Raji (cell line): Measurements from ENCODE around the gene NDUFB1.

Experiments used
- POLR2A ChIP-seq: IDR thresholded peaks from 2 replicates; pipeline ENCODE4 v1.6.1; 2011; ENCODE audit warnings: low read depth, low read length, control low read depth; ENCODE audit not compliant: insufficient read depth

Gene NDUFB1

DNA sequence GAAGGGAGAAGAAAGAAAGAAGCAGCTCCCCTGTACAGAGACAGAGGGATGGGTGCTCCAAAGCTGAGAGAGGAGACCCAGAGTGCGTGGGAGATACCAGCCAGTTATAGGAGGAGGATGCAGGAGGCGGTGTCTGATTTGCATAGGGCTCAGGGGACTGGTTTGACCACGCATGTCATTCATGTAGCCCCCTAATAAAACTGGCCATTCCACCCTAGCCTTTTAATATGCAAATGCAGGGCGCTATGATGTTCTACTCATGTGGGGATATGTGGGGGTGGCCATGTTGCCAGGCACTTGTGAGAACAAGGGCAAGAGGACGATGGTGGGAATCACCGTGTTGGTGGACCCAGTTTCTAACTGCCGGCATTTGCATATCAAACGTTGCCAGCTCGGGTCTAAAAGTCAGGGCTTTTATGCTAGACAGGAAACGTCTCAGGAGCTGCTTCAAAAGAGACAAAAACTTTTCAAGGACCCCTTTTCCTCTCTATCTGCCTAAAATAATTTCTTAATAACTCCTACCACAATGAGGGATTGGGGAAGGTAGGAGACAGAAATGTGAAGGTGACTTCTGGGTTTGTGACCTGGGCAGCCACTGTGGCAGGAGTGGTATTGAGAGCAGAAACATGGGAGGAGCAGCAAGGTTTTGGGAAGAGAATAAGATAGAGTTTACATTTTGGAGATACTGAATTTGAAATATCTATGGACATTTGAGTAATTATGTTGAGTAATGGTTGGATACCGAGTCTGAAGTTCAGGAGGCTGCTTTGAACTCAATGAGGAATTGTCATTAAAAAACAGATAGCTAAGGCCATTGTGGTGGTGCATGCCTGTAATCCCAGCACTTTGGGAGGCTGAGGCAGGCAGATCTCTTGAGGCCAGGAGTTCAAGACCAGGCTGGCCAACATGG, 12.9 kb downstream of the NDUFB1 start:
- peak; percentile 70 for TF ChIP-seq POLR2A

GRCh38 chr14:92106143-92106926, 15.2 kb downstream of the NDUFB1 start, which contains the start of gene ATXN3:
TSS of gene ATXN3 (minus strand) at chr14:92106582. CDS start at chr14:92106552, 30 bp downstream.
- TF ChIP-seq POLR2A, result peak; percentile 76

GRCh38 chr14:92105893-92106142, 15.7 kb downstream of the NDUFB1 start:
- no peak for TF ChIP-seq POLR2A

DNA sequence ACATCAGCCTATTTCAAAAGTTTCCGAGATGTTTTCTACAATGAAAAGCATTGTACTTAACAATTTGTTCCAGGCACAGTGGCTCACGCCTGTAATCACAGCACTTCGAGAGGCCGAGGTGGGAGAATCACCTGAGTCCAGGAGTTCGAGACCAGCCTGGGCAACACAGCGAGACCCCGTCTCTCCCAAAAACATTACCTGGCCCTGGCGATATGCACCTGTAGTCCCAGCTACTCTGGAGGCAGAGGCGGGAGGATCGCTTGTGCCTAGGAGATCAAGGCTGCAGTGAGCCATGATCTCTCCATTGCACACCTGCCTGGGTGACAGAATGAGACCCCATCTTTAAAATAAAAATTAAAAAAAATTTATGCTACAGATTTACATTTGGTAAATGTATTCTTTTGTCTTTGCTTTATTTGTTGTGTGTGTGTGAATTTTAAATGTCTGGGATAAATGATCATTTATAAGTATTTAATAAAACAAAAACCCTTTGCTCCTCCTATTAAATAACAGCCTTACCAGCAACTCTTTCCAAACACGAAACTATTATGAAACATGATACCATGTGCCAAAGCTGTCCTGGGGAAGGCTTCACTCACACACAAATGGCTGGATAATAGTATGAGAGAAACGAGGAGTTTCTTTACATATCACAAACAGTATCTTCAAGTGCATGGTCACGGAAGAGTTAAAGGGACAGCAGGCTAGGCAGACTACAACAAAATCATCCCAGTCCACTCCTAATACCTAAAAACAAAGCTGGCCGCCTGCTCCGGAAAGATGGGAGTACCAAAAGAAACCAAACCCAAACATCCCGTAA, 16.2 kb downstream of the NDUFB1 start:
- no peak for TF ChIP-seq POLR2A

- no peak for TF ChIP-seq POLR2A
These were observed 18.0 kb downstream of the NDUFB1 start for GRCh38 chr14:92103363-92103989.

- TF ChIP-seq POLR2A, result no peak
These were observed 21.7 kb downstream of the NDUFB1 start for GRCh38 chr14:92099802-92100201.

- TF ChIP-seq POLR2A, result no peak
These were observed 28.2 kb downstream of the NDUFB1 start for GRCh38 chr14:92093320-92093719.

DNA sequence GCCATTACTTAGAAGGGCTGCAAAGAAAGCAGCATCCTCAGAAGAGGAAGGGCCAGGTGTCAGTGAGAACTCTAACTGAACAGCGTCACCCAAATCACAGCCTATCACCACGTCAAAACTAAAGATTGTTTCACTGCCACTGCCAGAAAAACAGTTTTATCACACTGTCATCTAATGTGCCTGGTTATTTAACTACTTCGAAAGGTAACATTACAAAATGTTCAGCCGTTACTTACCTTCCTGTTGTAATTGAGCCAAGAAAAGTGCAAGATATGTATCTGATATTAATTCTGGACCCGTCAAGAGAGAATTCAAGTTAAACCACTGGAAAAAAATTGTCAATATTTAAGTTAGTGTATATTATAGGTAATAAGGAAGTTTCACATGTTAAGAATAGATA, 33.0 kb downstream of the NDUFB1 start:
- TF ChIP-seq POLR2A, result no peak

DNA sequence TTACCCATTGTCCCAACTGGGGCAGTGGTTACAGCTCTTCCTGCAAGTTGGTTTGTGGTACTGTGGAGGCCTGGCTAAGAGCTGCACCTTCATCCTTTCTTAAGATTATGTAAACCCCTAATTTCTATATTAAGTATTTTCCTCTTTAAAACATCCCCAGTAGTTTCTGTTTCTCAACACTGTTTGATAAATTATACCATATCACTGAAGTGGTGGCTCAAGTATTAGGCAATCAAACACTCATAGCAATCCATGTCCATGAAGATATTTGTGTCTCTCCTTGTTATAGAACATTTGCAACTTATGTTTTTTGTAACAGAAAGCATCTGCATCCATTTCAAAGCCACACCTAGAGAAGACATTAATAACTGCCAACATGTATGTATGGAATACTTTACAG, 47.0 kb downstream of the NDUFB1 start:
- no peak for TF ChIP-seq POLR2A
